Hepatocyte (in vitro differentiated cells): ENCODE results near the gene OTULINL.

ENCODE experiments used
- CTCF ChIP-seq: fragments of 200-600 bp; sonication (generic); IDR thresholded peaks from 2 replicates; pipeline ENCODE4 v1.5.1; 2016; ENCODE audit warnings: antibody characterized with exemption, mild to moderate bottlenecking; ENCODE audit not compliant: poor library complexity
- EZH2phosphoT487 ChIP-seq: fragments of 200-600 bp; sonication (generic); IDR thresholded peaks from one replicate; pipeline ENCODE4 v1.6.1; 2018; ENCODE audit warnings: antibody characterized with exemption, mild to moderate bottlenecking, low read depth, moderate library complexity; ENCODE audit not compliant: unreplicated experiment, severe bottlenecking

GRCh38 chr5:14607104-14607503, 25.5 kb downstream of the OTULINL start:
- TF ChIP-seq EZH2phosphoT487 (no peak), CTCF (no peak)
